ENCODE measurements around the gene FAM184A.

DNA sequence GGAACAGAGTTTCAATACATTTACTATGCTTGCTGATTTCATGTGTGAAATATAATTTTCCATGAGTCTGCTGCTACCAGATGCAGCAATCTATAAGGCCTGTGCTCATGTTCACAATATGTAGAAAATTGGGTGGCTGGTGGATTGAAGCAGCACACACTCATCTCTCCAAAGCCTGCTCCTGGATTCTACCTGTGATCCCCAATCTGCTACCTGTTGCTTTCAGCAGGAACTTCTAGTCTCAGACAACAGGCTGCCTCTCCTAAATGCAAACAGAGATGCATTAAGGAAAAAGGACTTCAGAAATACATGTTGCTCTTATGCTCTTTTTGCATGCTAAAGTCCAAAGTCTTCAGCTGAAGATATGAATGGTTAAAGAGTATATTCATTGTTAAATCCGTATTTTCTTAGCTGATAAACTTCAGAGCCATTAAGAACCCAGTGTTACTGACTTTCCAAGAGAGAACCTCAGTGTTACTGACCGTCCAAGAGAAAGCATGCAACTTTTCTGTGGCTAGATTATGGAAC lies 112.6 kb downstream of the FAM184A start:
- no peak for TF ChIP-seq GATAD1 (CRISPR knock-in tag; IDR thresholded peaks at IDR 0.05)
- TF ChIP-seq ETV5 (CRISPR knock-in tag; IDR thresholded peaks at IDR 0.05; ENCODE audit: borderline replicate concordance), result no peak
